ENCODE results near the gene TMEM233. TPM values are rescaled to one million over a fixed set of nuclear protein-coding genes. Genes with fewer than 3 reads are reported as not detected.

The TMEM233 gene
- total RNA-seq, 1 donor from 2014 or later: not detected

DNA sequence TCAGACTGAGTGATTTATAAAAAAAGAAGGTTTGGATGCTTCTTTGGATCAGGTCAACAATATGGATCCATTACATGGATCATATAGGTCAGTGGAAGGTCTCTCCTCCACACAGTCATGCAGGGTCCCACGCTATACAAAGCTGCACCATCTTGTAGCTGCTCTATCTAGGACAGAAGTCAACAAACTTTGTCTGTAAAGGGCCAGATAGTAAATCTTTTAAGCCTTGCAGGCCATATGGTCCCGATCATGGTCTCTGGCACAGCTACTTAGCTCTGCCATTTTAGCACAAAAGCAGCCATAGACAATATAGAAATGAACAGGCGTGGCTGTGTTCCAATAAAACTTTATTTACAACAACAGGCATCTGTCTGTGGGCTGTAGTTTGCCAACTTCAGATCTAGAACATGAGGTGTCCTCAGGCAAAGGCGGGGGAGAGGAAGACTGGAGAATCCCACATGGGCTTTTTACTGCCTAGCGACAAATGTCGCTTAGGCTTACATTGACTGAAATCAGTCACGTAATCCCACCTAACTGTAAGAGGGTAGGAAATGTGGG lies 36.7 kb downstream of the TMEM233 start:
- POLR2A ChIA-PET: no interaction called here

DNA sequence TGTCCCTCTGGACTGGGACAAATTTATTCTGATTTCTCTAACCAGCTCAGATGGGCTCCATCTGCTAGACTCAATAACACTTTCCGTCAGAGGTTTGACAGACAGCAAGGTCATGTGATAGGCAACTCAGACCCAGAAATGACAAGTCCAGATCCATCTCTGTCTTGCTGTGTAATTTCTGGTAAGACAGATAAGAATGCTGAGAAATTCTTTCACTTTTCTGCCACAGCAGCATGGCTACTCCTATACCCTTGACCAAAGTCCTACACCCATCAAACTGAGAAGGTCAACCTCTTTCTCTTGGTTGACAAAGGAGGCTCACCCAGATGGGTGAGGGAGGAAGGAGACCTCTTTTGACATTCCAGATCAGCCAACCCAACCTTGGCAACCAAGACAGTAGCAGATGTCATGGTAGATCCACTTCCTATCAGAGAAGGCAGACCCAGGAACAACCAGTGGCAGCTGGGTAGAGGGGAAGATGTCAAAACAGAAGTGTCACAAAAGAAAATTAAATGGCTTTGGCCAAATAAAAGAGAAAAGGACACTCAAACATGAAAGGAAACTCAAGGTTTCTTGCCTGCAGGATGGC lies 37.5 kb downstream of the TMEM233 start:
- ChIA-PET POLR2A (no interaction called here), CTCF (no interaction called here)
- no peak for DNase-seq
- Mint-ChIP-seq H3K27ac (no peak overlapping the region), H3K4me3 (no peak overlapping the region), H3K27me3 (peaks cover 19% of the 10 kb centered on the region), H3K36me3 (ENCODE audit: low read depth) (no peaks in the 10 kb centered on the region), H3K9me3 (no peaks in the 10 kb centered on the region), H3K4me1 (no peaks in the 10 kb centered on the region)
- TF ChIP-seq, protein P1, sequence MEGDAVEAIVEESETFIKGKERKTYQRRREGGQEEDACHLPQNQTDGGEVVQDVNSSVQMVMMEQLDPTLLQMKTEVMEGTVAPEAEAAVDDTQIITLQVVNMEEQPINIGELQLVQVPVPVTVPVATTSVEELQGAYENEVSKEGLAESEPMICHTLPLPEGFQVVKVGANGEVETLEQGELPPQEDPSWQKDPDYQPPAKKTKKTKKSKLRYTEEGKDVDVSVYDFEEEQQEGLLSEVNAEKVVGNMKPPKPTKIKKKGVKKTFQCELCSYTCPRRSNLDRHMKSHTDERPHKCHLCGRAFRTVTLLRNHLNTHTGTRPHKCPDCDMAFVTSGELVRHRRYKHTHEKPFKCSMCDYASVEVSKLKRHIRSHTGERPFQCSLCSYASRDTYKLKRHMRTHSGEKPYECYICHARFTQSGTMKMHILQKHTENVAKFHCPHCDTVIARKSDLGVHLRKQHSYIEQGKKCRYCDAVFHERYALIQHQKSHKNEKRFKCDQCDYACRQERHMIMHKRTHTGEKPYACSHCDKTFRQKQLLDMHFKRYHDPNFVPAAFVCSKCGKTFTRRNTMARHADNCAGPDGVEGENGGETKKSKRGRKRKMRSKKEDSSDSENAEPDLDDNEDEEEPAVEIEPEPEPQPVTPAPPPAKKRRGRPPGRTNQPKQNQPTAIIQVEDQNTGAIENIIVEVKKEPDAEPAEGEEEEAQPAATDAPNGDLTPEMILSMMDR (IDR thresholded peaks at IDR 0.05): no peak
- no peak for ATAC-seq (ENCODE audit: low read depth)
- intact Hi-C loops (cut with micrococcal nuclease): no loop called here

More for the DNA sequence above, 36.7 kb downstream of the TMEM233 start:
- ATAC-seq (ENCODE audit: low read depth) (no peak), DNase-seq (no peak)
- intact Hi-C loops (cut with micrococcal nuclease): no loop called here
- Mint-ChIP-seq H3K9me3 (no peaks in the 10 kb centered on the region), H3K4me1 (no peaks in the 10 kb centered on the region), H3K27me3 (peaks cover 12% of the 10 kb centered on the region), H3K27ac (no peak overlapping the region), H3K36me3 (ENCODE audit: low read depth) (no peaks in the 10 kb centered on the region), H3K4me3 (no peak overlapping the region)
- CTCF ChIA-PET: no interaction called here
- TF ChIP-seq, protein P1 (IDR thresholded peaks at IDR 0.05): no peak

DNA sequence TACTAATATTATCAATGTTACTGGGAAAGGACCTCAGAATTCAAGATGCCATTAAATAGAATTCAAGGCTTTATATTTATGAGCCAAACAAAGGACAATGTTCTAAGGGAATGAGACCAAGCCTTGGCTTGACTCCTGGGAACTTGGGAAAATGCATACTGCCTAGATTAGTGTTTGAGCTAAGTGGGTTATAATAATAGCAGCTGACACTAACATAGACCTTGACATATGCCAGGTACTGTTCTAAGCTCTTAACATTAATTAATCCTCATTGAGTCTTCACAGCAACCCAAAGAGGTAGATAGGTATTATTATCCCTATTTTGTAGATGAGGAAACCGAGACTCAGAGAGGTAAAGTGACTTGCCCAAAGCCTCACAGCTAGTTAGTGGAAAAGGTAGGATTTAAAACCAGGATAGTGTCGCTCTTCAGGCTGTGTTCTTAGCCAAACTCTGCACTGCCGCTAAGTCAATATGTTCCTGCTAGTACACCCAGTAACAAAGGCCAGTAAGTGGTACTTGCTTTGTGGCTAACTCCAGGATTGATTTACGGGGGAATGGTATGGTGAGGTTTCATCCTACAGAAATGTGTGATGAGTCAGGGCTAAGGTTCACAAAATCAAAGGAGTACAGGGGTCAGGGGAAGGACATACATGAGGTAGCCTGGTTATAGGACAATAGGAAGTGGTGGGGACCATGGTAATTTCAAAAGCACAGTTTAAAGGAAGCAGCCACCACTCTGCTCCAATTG lies 38.5 kb downstream of the TMEM233 start:
- H3K27me3 Mint-ChIP-seq: peaks cover 18% of the 10 kb centered on the region
- POLR2A ChIA-PET: no interaction called here
- intact Hi-C loops (cut with micrococcal nuclease): no loop called here
- H3K36me3 Mint-ChIP-seq (ENCODE audit: low read depth): no peaks in the 10 kb centered on the region
- CTCF ChIA-PET: no interaction called here
- no peak for DNase-seq
- no peaks in the 10 kb centered on the region for H3K9me3 Mint-ChIP-seq
- H3K4me1 Mint-ChIP-seq: no peaks in the 10 kb centered on the region
- TF ChIP-seq, protein P1 (IDR thresholded peaks at IDR 0.05): no peak
- no peak for ATAC-seq (ENCODE audit: low read depth)
- no peak overlapping the region for H3K4me3 Mint-ChIP-seq
- H3K27ac Mint-ChIP-seq: no peak overlapping the region

DNA sequence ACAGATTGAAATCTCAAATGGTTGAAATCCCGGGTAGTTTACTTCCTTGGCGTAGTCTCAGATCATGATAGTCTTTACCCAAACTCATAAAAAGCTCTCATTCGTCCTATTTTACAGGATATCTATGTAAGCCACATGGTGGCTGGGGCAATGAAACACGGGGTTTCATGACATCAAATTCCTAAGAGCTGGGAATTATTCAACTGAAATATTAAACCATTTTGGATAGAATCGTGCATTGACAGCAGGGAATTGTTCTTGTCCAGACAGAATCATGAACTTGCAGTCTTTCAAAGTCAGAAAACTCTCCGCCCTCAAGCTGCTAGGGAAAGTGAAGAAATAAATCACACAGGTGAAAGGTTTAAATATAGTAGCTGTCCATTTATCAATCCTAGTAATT lies 41.2 kb downstream of the TMEM233 start:
- H3K27me3 Mint-ChIP-seq: peaks cover 23% of the 10 kb centered on the region
- intact Hi-C loops (cut with micrococcal nuclease): no loop called here
- H3K4me3 Mint-ChIP-seq: no peak overlapping the region
- ATAC-seq (ENCODE audit: low read depth) (no peak), DNase-seq (no peak)
- H3K36me3 Mint-ChIP-seq (ENCODE audit: low read depth): no peaks in the 10 kb centered on the region
- ChIA-PET CTCF (no interaction called here), POLR2A (no interaction called here)
- no peak overlapping the region for H3K27ac Mint-ChIP-seq
- H3K9me3 Mint-ChIP-seq: no peaks in the 10 kb centered on the region
- no peaks in the 10 kb centered on the region for H3K4me1 Mint-ChIP-seq
- TF ChIP-seq, protein P1 (IDR thresholded peaks at IDR 0.05): no peak

DNA sequence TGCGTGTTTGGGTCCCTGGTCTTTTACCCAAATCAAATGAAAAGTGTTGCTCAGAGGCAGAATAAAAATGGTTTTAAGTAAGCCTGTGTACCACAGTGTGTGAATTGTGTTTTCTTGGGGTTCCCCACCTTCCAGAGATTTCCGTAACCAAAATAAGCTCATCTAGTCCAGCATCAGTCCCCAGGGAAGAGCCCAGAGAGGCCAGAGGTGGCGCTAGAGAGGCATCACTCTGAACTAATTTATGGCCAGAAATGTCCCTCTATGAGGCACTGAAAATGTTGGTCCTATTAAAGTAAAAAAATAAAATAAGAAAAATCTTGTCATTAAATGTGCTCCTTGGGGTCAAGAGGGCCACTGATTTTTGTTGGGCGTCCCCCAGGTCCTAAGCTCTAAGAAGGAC lies 49.4 kb downstream of the TMEM233 start:
- no peak for DNase-seq
- Mint-ChIP-seq H3K9me3 (no peaks in the 10 kb centered on the region), H3K4me1 (no peaks in the 10 kb centered on the region), H3K4me3 (no peak overlapping the region), H3K36me3 (ENCODE audit: low read depth) (no peaks in the 10 kb centered on the region), H3K27ac (no peak overlapping the region), H3K27me3 (peaks cover 18% of the 10 kb centered on the region)
- intact Hi-C loops (cut with micrococcal nuclease): no loop called here
- ChIA-PET CTCF (interaction anchor here (1.7 kb wide), 1 partner anchor 16 kb away, joined by 4 read pairs; no protein-coding TSS in a partner anchor), POLR2A (no interaction called here)
- TF ChIP-seq, protein P1 (IDR thresholded peaks at IDR 0.05): no peak
- ATAC-seq (ENCODE audit: low read depth): no peak
